Activated CD8-positive, alpha-beta memory T cell treated with anti-CD3 and anti-CD28 coated beads, Interleukin-2, amount 10 ng/mL, durations not matched to agents 7 days and 5 days (primary cell): ENCODE data around the gene RRAD. TPM values are rescaled to one million over a fixed set of nuclear protein-coding genes. Genes with fewer than 3 reads are reported as not detected.
"Not testable (repeated sequence)": the region's sequence is repeated elsewhere in the genome, so short reads cannot be mapped to it uniquely, and the experiment has no call there.

ENCODE experiments used
- ATAC-seq: fragments of 150-1000 bp; cut with Tn5 transposase; one replicate; pipeline ENCODE4 v1.10.0; 2021; ENCODE audit warnings: moderate library complexity
- CTCF ChIA-PET: fragments of 350-600 bp; sonication (Branson Sonifier 250); formaldehyde crosslinking; loops from one replicate; lab custom pipeline; 2021; ENCODE audit warnings: antibody characterized with exemption; lab: Charles Lee
- DNase-seq: peaks from one replicate; pipeline ENCODE4 v3.0.0-alpha.2; 2020
- H3K27ac Mint-ChIP-seq: one replicate; pipeline ENCODE4 v1.8.0; 2021; ENCODE audit warnings: mild to moderate bottlenecking, mixed read lengths
- H3K27me3 Mint-ChIP-seq: one replicate; pipeline ENCODE4 v1.8.0; 2021; ENCODE audit warnings: mixed read lengths
- H3K36me3 Mint-ChIP-seq: one replicate; pipeline ENCODE4 v1.8.0; 2021; ENCODE audit warnings: mild to moderate bottlenecking, mixed read lengths
- H3K4me1 Mint-ChIP-seq: one replicate; pipeline ENCODE4 v1.8.0; 2021; ENCODE audit warnings: mixed read lengths
- H3K4me3 Mint-ChIP-seq: one replicate; pipeline ENCODE4 v1.8.0; 2021; ENCODE audit warnings: mild to moderate bottlenecking, moderate library complexity, mixed read lengths
- H3K9me3 Mint-ChIP-seq: one replicate; pipeline ENCODE4 v1.8.0; 2022; ENCODE audit warnings: low read depth, mixed read lengths
- total RNA-seq, 2 experiments: library from RNA; stranded (reverse); gene quantifications; one replicate each; pipeline ENCODE4 v1.2.3, GENCODE V29; 2021

The RRAD gene
- total RNA-seq, 2 experiments from 2014 or later: 0.55 to 2.5 TPM

- Mint-ChIP-seq H3K4me3 (peak overlapping the region; percentile 79), H3K27me3 (peaks cover 21% of the 10 kb centered on the region), H3K4me1 (peaks cover 33% of the 10 kb centered on the region), H3K36me3 (peaks cover 16% of the 10 kb centered on the region), H3K9me3 (peaks cover 3% of the 10 kb centered on the region), H3K27ac (peak overlapping the region; percentile 57)
- CTCF ChIA-PET: interaction anchor here (0.5 to 6.0 kb wide), 22 partner anchors 11 to 279 kb away, joined by 3 to 34 read pairs (median 4); partner anchors contain the start of genes CES3, CIAO2B and TMEM208
- ATAC-seq: peak; percentile 88
- peak; percentile 92 for DNase-seq
These were observed 22.1 kb upstream of the RRAD start for GRCh38 chr16:66947302-66948065.

GRCh38 chr16:66946974-66947301, 21.6 kb upstream of the RRAD start:
- peaks cover 33% of the 10 kb centered on the region for H3K4me1 Mint-ChIP-seq
- ATAC-seq (no peak), DNase-seq (no peak)
- H3K36me3 Mint-ChIP-seq: peaks cover 19% of the 10 kb centered on the region
- peak overlapping the region; percentile 79 for H3K4me3 Mint-ChIP-seq
- no peak overlapping the region for H3K27ac Mint-ChIP-seq
- H3K27me3 Mint-ChIP-seq: peaks cover 21% of the 10 kb centered on the region
- peaks cover 3% of the 10 kb centered on the region for H3K9me3 Mint-ChIP-seq
- CTCF ChIA-PET: interaction anchor here (0.8 to 6.0 kb wide), 17 partner anchors 10 to 280 kb away, joined by 3 to 34 read pairs (median 4); partner anchors contain the start of genes CES3 and TMEM208

GRCh38 chr16:66946541-66946940, 21.2 kb upstream of the RRAD start:
- Mint-ChIP-seq H3K4me3 (no peak overlapping the region), H3K27me3 (peaks cover 18% of the 10 kb centered on the region), H3K36me3 (peaks cover 15% of the 10 kb centered on the region), H3K27ac (no peak overlapping the region), H3K9me3 (peaks cover 1% of the 10 kb centered on the region), H3K4me1 (peaks cover 31% of the 10 kb centered on the region)
- CTCF ChIA-PET: interaction anchor here (0.9 to 6.0 kb wide), 12 partner anchors 10 to 239 kb away, joined by 3 to 34 read pairs (median 4); partner anchors contain the start of gene CES3
- no peak for DNase-seq
- ATAC-seq: no peak

- Mint-ChIP-seq H3K36me3 (peaks cover 10% of the 10 kb centered on the region), H3K9me3 (no peaks in the 10 kb centered on the region), H3K27me3 (peaks cover 13% of the 10 kb centered on the region), H3K4me1 (peaks cover 27% of the 10 kb centered on the region), H3K27ac (no peak overlapping the region), H3K4me3 (no peak overlapping the region)
- ATAC-seq (no peak), DNase-seq (no peak)
- CTCF ChIA-PET: interaction anchor here (1.0 to 6.0 kb wide), 6 partner anchors 13 to 239 kb away, joined by 3 to 34 read pairs (median 5); partner anchors contain the start of gene CES3
These were observed 20.6 kb upstream of the RRAD start for GRCh38 chr16:66945939-66946338.

GRCh38 chr16:66944971-66945370, 19.6 kb upstream of the RRAD start:
- CTCF ChIA-PET: interaction anchor here (1.0 to 2.0 kb wide), 4 partner anchors 43 to 231 kb away, joined by 3 to 5 read pairs (median 4); no protein-coding TSS in a partner anchor
- not testable (repeated sequence) for H3K4me3 Mint-ChIP-seq, H3K27ac Mint-ChIP-seq, DNase-seq, H3K9me3 Mint-ChIP-seq, ATAC-seq
- peaks cover 22% of the 10 kb centered on the region for H3K4me1 Mint-ChIP-seq
- peaks cover 13% of the 10 kb centered on the region for H3K27me3 Mint-ChIP-seq
- peaks cover 10% of the 10 kb centered on the region for H3K36me3 Mint-ChIP-seq

GRCh38 chr16:66944054-66944441, 18.7 kb upstream of the RRAD start:
- Mint-ChIP-seq H3K4me3 (no peak overlapping the region), H3K4me1 (peaks cover 15% of the 10 kb centered on the region), H3K9me3 (no peaks in the 10 kb centered on the region), H3K27me3 (peaks cover 7% of the 10 kb centered on the region), H3K27ac (no peak overlapping the region), H3K36me3 (peaks cover 10% of the 10 kb centered on the region)
- no peak for DNase-seq
- CTCF ChIA-PET: interaction anchor here (0.9 to 2.0 kb wide), 3 partner anchors 42 to 219 kb away, joined by 3 to 5 read pairs (median 3); no protein-coding TSS in a partner anchor
- ATAC-seq: no peak

- Mint-ChIP-seq H3K27me3 (peaks cover 5% of the 10 kb centered on the region), H3K4me3 (no peak overlapping the region), H3K27ac (no peak overlapping the region), H3K4me1 (peaks cover 13% of the 10 kb centered on the region), H3K9me3 (no peaks in the 10 kb centered on the region), H3K36me3 (peaks cover 10% of the 10 kb centered on the region)
- DNase-seq: no peak
- ATAC-seq: no peak
- CTCF ChIA-PET: interaction anchor here (0.9 to 2.2 kb wide), 4 partner anchors 11 to 220 kb away, joined by 3 to 6 read pairs (median 4); no protein-coding TSS in a partner anchor
These were observed 18.2 kb upstream of the RRAD start for GRCh38 chr16:66943426-66944053.

- Mint-ChIP-seq H3K27me3 (no peaks in the 10 kb centered on the region), H3K9me3 (no peaks in the 10 kb centered on the region), H3K4me3 (no peak overlapping the region), H3K4me1 (peaks cover 7% of the 10 kb centered on the region), H3K36me3 (peaks cover 10% of the 10 kb centered on the region), H3K27ac (no peak overlapping the region)
- CTCF ChIA-PET: interaction anchor here (0.5 to 2.2 kb wide), 5 partner anchors 10 to 212 kb away, joined by 3 to 6 read pairs (median 4); no protein-coding TSS in a partner anchor
- ATAC-seq (no peak), DNase-seq (no peak)
These were observed 17.6 kb upstream of the RRAD start for GRCh38 chr16:66942981-66943380.

- Mint-ChIP-seq H3K27me3 (no peaks in the 10 kb centered on the region), H3K27ac (no peak overlapping the region)
- DNase-seq: no peak
These were observed 14.9 kb upstream of the RRAD start for GRCh38 chr16:66940236-66940635.

GRCh38 chr16:66939366-66939765, 14.0 kb upstream of the RRAD start:
- no peak overlapping the region for H3K4me3 Mint-ChIP-seq
- ATAC-seq: no peak
- no peaks in the 10 kb centered on the region for H3K27me3 Mint-ChIP-seq
- H3K9me3 Mint-ChIP-seq: no peaks in the 10 kb centered on the region
- peaks cover 16% of the 10 kb centered on the region for H3K36me3 Mint-ChIP-seq
- H3K4me1 Mint-ChIP-seq: peaks cover 26% of the 10 kb centered on the region
- no peak overlapping the region for H3K27ac Mint-ChIP-seq
- CTCF ChIA-PET: no interaction called here
- no peak for DNase-seq

More at GRCh38 chr16:66940236-66940635, 14.9 kb upstream of the RRAD start:
- CTCF ChIA-PET: interaction anchor here (1.4 kb wide), 1 partner anchor 215 kb away, joined by 4 read pairs; no protein-coding TSS in a partner anchor
- H3K36me3 Mint-ChIP-seq: peaks cover 16% of the 10 kb centered on the region
- no peaks in the 10 kb centered on the region for H3K9me3 Mint-ChIP-seq
- no peak for ATAC-seq
- H3K4me3 Mint-ChIP-seq: no peak overlapping the region
- peaks cover 22% of the 10 kb centered on the region for H3K4me1 Mint-ChIP-seq

- no peaks in the 10 kb centered on the region for H3K9me3 Mint-ChIP-seq
- H3K4me1 Mint-ChIP-seq: peaks cover 41% of the 10 kb centered on the region
- no peaks in the 10 kb centered on the region for H3K27me3 Mint-ChIP-seq
- no peak overlapping the region for H3K27ac Mint-ChIP-seq
- ATAC-seq: no peak
- peaks cover 13% of the 10 kb centered on the region for H3K36me3 Mint-ChIP-seq
- no peak for DNase-seq
- CTCF ChIA-PET: interaction anchor here (1.0 to 1.5 kb wide), 2 partner anchors 19 to 510 kb away, joined by 3 to 4 read pairs; no protein-coding TSS in a partner anchor
- H3K4me3 Mint-ChIP-seq: no peak overlapping the region
These were observed 12.5 kb upstream of the RRAD start for GRCh38 chr16:66937725-66938337.

GRCh38 chr16:66936889-66937554, 11.7 kb upstream of the RRAD start:
- CTCF ChIA-PET: interaction anchor here (0.7 to 1.6 kb wide), 5 partner anchors 10 to 511 kb away, joined by 3 to 5 read pairs (median 3); no protein-coding TSS in a partner anchor
- H3K4me3 Mint-ChIP-seq: no peak overlapping the region
- H3K9me3 Mint-ChIP-seq: no peaks in the 10 kb centered on the region
- H3K36me3 Mint-ChIP-seq: peaks cover 14% of the 10 kb centered on the region
- H3K4me1 Mint-ChIP-seq: peaks cover 47% of the 10 kb centered on the region
- no peaks in the 10 kb centered on the region for H3K27me3 Mint-ChIP-seq
- peak overlapping the region; percentile 33 for H3K27ac Mint-ChIP-seq
- DNase-seq (no peak), ATAC-seq (no peak)
